NT2/D1 (cell line): ENCODE measurements around the gene ACAP3.

ENCODE experiments used
- SUZ12 ChIP-seq: IDR thresholded peaks from 2 replicates; pipeline ENCODE4 v1.6.1; 2011; ENCODE audit not compliant: insufficient read length, insufficient read depth; ENCODE audit errors: extremely low read depth
- YY1 ChIP-seq: IDR thresholded peaks from 2 replicates; pipeline ENCODE4 v1.6.1; 2011; ENCODE audit not compliant: insufficient read length, insufficient read depth
- ZNF274 ChIP-seq: IDR thresholded peaks from 2 replicates; pipeline ENCODE4 v1.6.1; 2011; ENCODE audit warnings: mild to moderate bottlenecking, low read depth, low read length

- TF ChIP-seq ZNF274 (no peak), YY1 (no peak), SUZ12 (no peak)
These were observed 31.9 kb downstream of the ACAP3 start for GRCh38 chr1:1275836-1276235.
